Vagina (tissue), 2 donors: ENCODE data around the gene SPOCD1. TPM values are rescaled to one million over a fixed set of nuclear protein-coding genes. Genes with fewer than 3 reads are reported as not detected.

Source experiments
- DNase-seq, 2 donors: peaks; one replicate each; pipeline ENCODE4 v3.0.0-alpha.2; 2017; ENCODE audit errors: extremely low spot score in 2 of 2
- H3K27ac ChIP-seq: fragments of 200-600 bp; sonication (generic); one replicate; pipeline ENCODE4 v1.5.1; 2019
- H3K27me3 ChIP-seq: fragments of 200-600 bp; sonication (generic); one replicate; pipeline ENCODE4 v1.5.1; 2019
- H3K36me3 ChIP-seq, 2 donors: fragments of 200-600 bp; sonication (generic); one replicate each; pipeline ENCODE4 v1.5.1; 2017 to 2019
- H3K4me1 ChIP-seq: fragments of 200-600 bp; sonication (generic); one replicate; pipeline ENCODE4 v1.5.1; 2019
- H3K4me3 ChIP-seq, 2 donors: fragments of 200-600 bp; sonication (generic); 1 replicate in 1 of 2; 2 replicates in 1 of 2; pipeline ENCODE4 v1.5.1; 2016 to 2019
- H3K9me3 ChIP-seq: fragments of 200-600 bp; sonication (generic); one replicate; pipeline ENCODE4 v1.5.1; 2019
- CTCF ChIP-seq, 3 experiments: fragments of 450-650 bp in 2 of 3; fragments of 200-600 bp in 1 of 3; sonication (generic) in 1 of 3; IDR thresholded peaks; one replicate each; pipeline ENCODE4 v1.5.1; 2017 to 2019; ENCODE audit warnings: antibody characterized with exemption in 3 of 3, mild to moderate bottlenecking in 2 of 3, moderate library complexity in 2 of 3
- POLR2A ChIP-seq, 2 donors: fragments of 450-650 bp; IDR thresholded peaks; one replicate each; pipeline ENCODE4 v1.6.1; 2017; ENCODE audit warnings: antibody characterized with exemption in 2 of 2, mild to moderate bottlenecking in 2 of 2, moderate library complexity in 2 of 2
- POLR2AphosphoS5 ChIP-seq, 2 donors: sonication (generic); formaldehyde crosslinking; IDR thresholded peaks; one replicate each; pipeline ENCODE4 v1.9.0; 2017; ENCODE audit warnings: antibody characterized with exemption in 2 of 2, mild to moderate bottlenecking in 2 of 2, low read depth in 1 of 2; ENCODE audit not compliant: insufficient read depth in 1 of 2
- intact Hi-C: fragments of 100-400 bp; cut with DNase I; formaldehyde crosslinking; loops from one replicate; pipeline ENCODE4 v1.15.1; 2023
- total RNA-seq: library from RNA; depleted of rRNA; stranded (reverse); fragments of >200 nt; gene quantifications from one replicate; pipeline ENCODE4 v1.2.3, GENCODE V29; 2016

The SPOCD1 gene
- total RNA-seq, 1 donor from 2014 or later = 4.2 TPM

DNA sequence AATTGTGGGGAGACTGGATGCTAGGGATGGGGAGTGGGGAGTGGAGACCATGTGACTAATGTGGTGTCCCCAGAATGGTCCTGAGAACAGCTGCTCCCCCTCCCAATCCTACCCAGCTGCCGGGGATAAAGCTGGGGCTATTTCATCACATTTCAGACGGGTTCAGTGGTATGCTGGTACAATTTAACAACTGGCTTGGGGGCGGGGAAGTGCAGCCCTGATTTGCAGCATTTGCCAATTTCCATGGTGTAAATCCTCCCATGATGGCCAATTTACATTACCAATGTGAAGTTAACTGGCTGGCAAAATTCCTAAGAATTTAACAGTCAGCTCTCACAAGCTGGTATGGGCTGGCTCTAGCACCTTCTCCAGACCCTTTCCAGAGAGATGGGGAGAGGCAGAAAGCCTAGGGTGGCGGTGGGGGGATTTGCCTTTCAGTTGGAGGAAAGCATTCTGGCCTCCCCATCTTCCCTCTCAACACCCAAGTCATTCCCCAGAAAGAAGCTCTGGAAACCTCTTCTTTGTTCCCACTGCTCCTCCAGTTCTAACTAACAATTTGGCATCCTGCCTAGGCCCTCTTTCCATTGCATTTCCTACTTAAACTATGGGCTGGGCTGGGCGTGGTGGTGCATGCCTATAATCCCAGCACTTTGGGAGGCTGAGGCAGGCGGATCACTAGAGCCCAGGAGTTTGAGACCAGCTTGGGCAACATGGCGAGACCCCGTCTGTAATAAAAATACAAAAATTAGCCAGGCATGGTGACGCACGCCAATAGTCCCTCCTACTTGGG is 40.4 kb downstream of the SPOCD1 start:
- Histone ChIP-seq H3K27me3 (peaks cover 6% of the 10 kb centered on the region), H3K9me3 (no peaks in the 10 kb centered on the region), H3K27ac (no peak overlapping the region), H3K4me1 (peaks cover 15% of the 10 kb centered on the region), H3K4me3 (no peak overlapping the region), H3K36me3 (no peaks in the 10 kb centered on the region)
- TF ChIP-seq CTCF (IDR thresholded peaks at IDR 0.05) (no peak), POLR2AphosphoS5 (IDR thresholded peaks at IDR 0.05; ENCODE audit: insufficient read depth in 1 of 2, low read depth in 1 of 2) (no peak), POLR2A (IDR thresholded peaks at IDR 0.05) (no peak)
- intact Hi-C loops = no loop called here
- DNase-seq = no peak

- H3K27me3 ChIP-seq = peaks cover 6% of the 10 kb centered on the region
- intact Hi-C loops = no loop called here
These were observed 41.3 kb downstream of the SPOCD1 start for GRCh38 chr1:31774495-31774894.

GRCh38 chr1:31773861-31774260 is 42.0 kb downstream of the SPOCD1 start:
- Histone ChIP-seq H3K27me3 (peaks cover 6% of the 10 kb centered on the region), H3K36me3 (no peaks in the 10 kb centered on the region), H3K9me3 (no peaks in the 10 kb centered on the region), H3K4me3 (no peak overlapping the region), H3K4me1 (peaks cover 15% of the 10 kb centered on the region), H3K27ac (no peak overlapping the region)
- intact Hi-C loops = no loop called here
- DNase-seq = no peak
- TF ChIP-seq POLR2A (IDR thresholded peaks at IDR 0.05) = no peak
- TF ChIP-seq POLR2AphosphoS5 (IDR thresholded peaks at IDR 0.05; ENCODE audit: insufficient read depth in 1 of 2, low read depth in 1 of 2) = no peak
- no peak for TF ChIP-seq CTCF (IDR thresholded peaks at IDR 0.05)

More at GRCh38 chr1:31774495-31774894, 41.3 kb downstream of the SPOCD1 start:
- H3K27ac ChIP-seq = no peak overlapping the region
- H3K4me1 ChIP-seq = peaks cover 15% of the 10 kb centered on the region
- H3K9me3 ChIP-seq = no peaks in the 10 kb centered on the region
- no peak for TF ChIP-seq POLR2AphosphoS5 (IDR thresholded peaks at IDR 0.05; ENCODE audit: insufficient read depth in 1 of 2, low read depth in 1 of 2)
- no peak for TF ChIP-seq CTCF (IDR thresholded peaks at IDR 0.05)
- no peak for TF ChIP-seq POLR2A (IDR thresholded peaks at IDR 0.05)
- DNase-seq = no peak
- H3K4me3 ChIP-seq = no peak overlapping the region
- no peaks in the 10 kb centered on the region for H3K36me3 ChIP-seq

DNA sequence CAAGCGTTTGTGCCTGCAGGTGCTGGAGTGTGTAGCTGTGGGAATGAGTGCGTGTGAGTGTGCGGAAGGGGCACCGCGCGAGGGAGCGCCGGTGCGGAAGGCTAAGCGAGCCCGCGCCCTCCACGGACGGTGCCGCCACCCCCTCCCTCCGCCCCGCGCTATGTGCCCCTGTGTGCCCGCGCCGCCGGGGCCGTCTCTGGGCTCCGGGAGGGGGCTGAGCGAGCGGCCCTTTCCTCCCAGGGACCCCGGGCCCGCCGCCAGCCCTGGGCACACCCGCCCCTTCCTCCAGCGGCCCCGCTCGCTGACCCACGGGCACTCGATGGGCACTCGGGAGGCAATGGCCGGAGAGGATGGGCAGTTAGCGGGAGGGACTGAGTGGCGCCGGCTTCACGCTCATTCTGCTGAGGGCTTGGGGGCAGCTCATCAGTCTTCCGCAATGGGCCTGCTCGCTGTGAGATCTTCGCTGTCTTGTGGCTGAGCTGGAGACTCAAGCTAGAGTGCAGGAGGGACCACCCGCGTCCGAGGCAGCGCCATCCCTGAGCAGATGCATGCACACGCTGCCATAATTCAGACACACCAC is 43.1 kb downstream of the SPOCD1 start:
- Histone ChIP-seq H3K4me3 (peak overlapping the region; percentile 22 to 28), H3K27me3 (peaks cover 6% of the 10 kb centered on the region)
- TF ChIP-seq POLR2AphosphoS5 (IDR thresholded peaks at IDR 0.05; ENCODE audit: insufficient read depth in 1 of 2, low read depth in 1 of 2) (no peak), POLR2A (IDR thresholded peaks at IDR 0.05) (no peak), CTCF (IDR thresholded peaks at IDR 0.05) (no peak)

More for the DNA sequence above, 43.1 kb downstream of the SPOCD1 start:
- no peaks in the 10 kb centered on the region for H3K36me3 ChIP-seq
- intact Hi-C loops = no loop called here
- H3K4me1 ChIP-seq = peaks cover 15% of the 10 kb centered on the region
- DNase-seq = no peak
- no peaks in the 10 kb centered on the region for H3K9me3 ChIP-seq
- H3K27ac ChIP-seq = no peak overlapping the region
